ENCODE results near the gene ZNF407.

Gene ZNF407

GRCh38 chr18:75047240-75047961 lies 449.7 kb downstream of the ZNF407 start:
- Histone ChIP-seq H3K27ac (replicated peaks) (no peak overlapping the region), H3K27me3 (ENCODE audit: insufficient read depth, poor library complexity, severe bottlenecking) (no peaks in the 10 kb centered on the region), H3K4me3 (replicated peaks; ENCODE audit: insufficient read depth, low read length) (no peak overlapping the region)
- DNase-seq (ENCODE audit: low read depth in 1 of 2, low spot score in 1 of 2) = no peak
- TF ChIP-seq CTCF (IDR thresholded peaks at IDR 0.05; ENCODE audit: insufficient read depth, low read length) (no peak), GABPA (IDR thresholded peaks at IDR 0.05; ENCODE audit: low read depth) (no peak), SPI1 (IDR thresholded peaks at IDR 0.05; ENCODE audit: borderline replicate concordance, low read depth) (no peak), REST (IDR thresholded peaks at IDR 0.05; ENCODE audit: insufficient replicate concordance, low read depth) (no peak), POLR2AphosphoS5 (IDR thresholded peaks at IDR 0.05; ENCODE audit: low read depth) (no peak)

GRCh38 chr18:75048776-75049454 lies 451.2 kb downstream of the ZNF407 start:
- no peak for TF ChIP-seq GABPA (IDR thresholded peaks at IDR 0.05; ENCODE audit: low read depth)
- no peak for TF ChIP-seq REST (IDR thresholded peaks at IDR 0.05; ENCODE audit: insufficient replicate concordance, low read depth)
- no peak for TF ChIP-seq POLR2AphosphoS5 (IDR thresholded peaks at IDR 0.05; ENCODE audit: low read depth)
- no peak for TF ChIP-seq CTCF (IDR thresholded peaks at IDR 0.05; ENCODE audit: insufficient read depth, low read length)
- TF ChIP-seq SPI1 (IDR thresholded peaks at IDR 0.05; ENCODE audit: borderline replicate concordance, low read depth) = no peak
- no peak overlapping the region for H3K4me3 ChIP-seq (replicated peaks; ENCODE audit: insufficient read depth, low read length)
- DNase-seq (ENCODE audit: low read depth in 1 of 2, low spot score in 1 of 2) = no peak
- no peak overlapping the region for H3K27ac ChIP-seq (replicated peaks)
- no peaks in the 10 kb centered on the region for H3K27me3 ChIP-seq (ENCODE audit: insufficient read depth, poor library complexity, severe bottlenecking)

GRCh38 chr18:75049455-75049789 lies 451.8 kb downstream of the ZNF407 start:
- TF ChIP-seq CTCF (IDR thresholded peaks at IDR 0.05; ENCODE audit: insufficient read depth, low read length) (no peak), REST (IDR thresholded peaks at IDR 0.05; ENCODE audit: insufficient replicate concordance, low read depth) (no peak), GABPA (IDR thresholded peaks at IDR 0.05; ENCODE audit: low read depth) (no peak), SPI1 (IDR thresholded peaks at IDR 0.05; ENCODE audit: borderline replicate concordance, low read depth) (no peak), POLR2AphosphoS5 (IDR thresholded peaks at IDR 0.05; ENCODE audit: low read depth) (no peak)
- no peak overlapping the region for H3K27ac ChIP-seq (replicated peaks)
- H3K4me3 ChIP-seq (replicated peaks; ENCODE audit: insufficient read depth, low read length) = no peak overlapping the region

More at GRCh38 chr18:75049455-75049789, 451.8 kb downstream of the ZNF407 start:
- DNase-seq (ENCODE audit: low read depth in 1 of 2, low spot score in 1 of 2) = no peak
- no peaks in the 10 kb centered on the region for H3K27me3 ChIP-seq (ENCODE audit: insufficient read depth, poor library complexity, severe bottlenecking)
